HepG2 (cell line): ENCODE measurements around the gene LEMD2. TPM values are rescaled to one million over a fixed set of nuclear protein-coding genes. Genes with fewer than 3 reads are reported as not detected.

ENCODE experiments used
- ATAC-seq: fragments of 200-7000 bp; cut with Tn5 transposase; 3 replicates; pipeline ENCODE4 v1.9.1; 2020; ENCODE audit warnings: mild to moderate bottlenecking, moderate library complexity
- BruUV-seq: library from RNA; stranded (reverse); fragments of 400-500 nt; replicated peaks from 2 replicates; lab custom pipeline; 2021; lab: Mats Ljungman, UMichigan
- CTCF ChIA-PET: fragments of 300-600 bp; formaldehyde crosslinking; extraction: SDS; loops from one replicate; lab custom pipeline; 2021; ENCODE audit warnings: low total read pairs, inconsistent platforms, low intra/inter-chr PET ratio; lab: Yijun Ruan, JAX
- POLR2A ChIA-PET: fragments of 350-600 bp; sonication (Branson Sonifier 250); formaldehyde crosslinking; loops from one replicate; lab custom pipeline; 2020; ENCODE audit warnings: antibody characterized with exemption, inconsistent platforms; lab: Yijun Ruan, JAX
- DNase-seq: peaks from one replicate; pipeline ENCODE4 v3.0.0-alpha.2; 2015; ENCODE audit warnings: low spot score
- FAIRE-seq: peaks from 3 replicates; lab custom pipeline; 2011; peaks lifted over from hg19 to GRCh38; lab: Jason Lieb, UNC
- H2AFZ ChIP-seq: one replicate; pipeline ENCODE4 v1.6.1; 2011; ENCODE audit warnings: low read length, inconsistent platforms
- H3K27ac ChIP-seq: fragments of 300-600 bp; 3 replicates; pipeline ENCODE4 v1.8.0; 2011; ENCODE audit warnings: mixed run types, mild to moderate bottlenecking, mixed read lengths, low read length, inconsistent platforms; ENCODE audit not compliant: insufficient read depth; ENCODE audit errors: extremely low read length
- H3K27me3 ChIP-seq, 2 experiments: fragments of 200-600 bp in 1 of 2; 2 replicates in 1 of 2; 3 replicates in 1 of 2; pipeline versions ENCODE4 v1.6.0 to v1.8.0; 2011; ENCODE audit warnings: low read length in 2 of 2, mild to moderate bottlenecking in 2 of 2, moderate library complexity in 2 of 2, inconsistent platforms in 1 of 2; ENCODE audit not compliant: insufficient read depth in 2 of 2, control insufficient read depth in 1 of 2
- H3K36me3 ChIP-seq, 2 experiments: fragments of 200-600 bp in 1 of 2; replicated peaks in 1 of 2; 2 replicates in 1 of 2; 3 replicates in 1 of 2; pipeline versions ENCODE4 v1.5.1 to v1.8.0; 2011; ENCODE audit warnings: low read length in 2 of 2, inconsistent platforms in 1 of 2; ENCODE audit not compliant: insufficient read depth in 2 of 2, control insufficient read depth in 1 of 2
- H3K4me1 ChIP-seq: 2 replicates; pipeline ENCODE4 v1.5.1; 2012; ENCODE audit warnings: low read length, inconsistent platforms; ENCODE audit not compliant: insufficient read depth
- H3K4me2 ChIP-seq: 2 replicates; pipeline ENCODE4 v1.6.0; 2011; ENCODE audit warnings: low read depth, low read length, inconsistent platforms
- H3K4me3 ChIP-seq, 3 experiments: fragments of 200-600 bp in 1 of 3; sonication (generic), shearing (Covaris generic) in 1 of 3; replicated peaks in 1 of 3; 2 replicates each; pipeline ENCODE4 v1.5.1; 2011 to 2016; ENCODE audit warnings: low read length in 3 of 3, inconsistent platforms in 2 of 3, low read depth in 2 of 3, mild to moderate bottlenecking in 2 of 3, control low read depth in 1 of 3, mixed read lengths in 1 of 3; ENCODE audit not compliant: insufficient read depth in 1 of 3
- H3K79me2 ChIP-seq: one replicate; pipeline ENCODE4 v1.6.1; 2011; ENCODE audit warnings: low read length, inconsistent platforms; ENCODE audit not compliant: insufficient read depth
- H3K9ac ChIP-seq: 2 replicates; pipeline ENCODE4 v1.6.0; 2011; ENCODE audit warnings: mild to moderate bottlenecking, low read depth, low read length, inconsistent platforms; ENCODE audit not compliant: insufficient read depth
- H3K9me3 ChIP-seq: 2 replicates; pipeline ENCODE4 v1.5.1; 2012; ENCODE audit warnings: mild to moderate bottlenecking, low read length
- H4K20me1 ChIP-seq: 2 replicates; pipeline ENCODE4 v1.6.0; 2011; ENCODE audit warnings: inconsistent platforms, mild to moderate bottlenecking, low read length, moderate library complexity; ENCODE audit not compliant: insufficient read depth
- FOXO1 ChIP-seq: sonication (generic); formaldehyde crosslinking; IDR thresholded peaks from 2 replicates; pipeline ENCODE4 v1.4.0; 2020; ENCODE audit warnings: missing genetic modification reagents
- MAFF ChIP-seq: IDR thresholded peaks from 2 replicates; pipeline ENCODE4 v1.6.1; 2011; ENCODE audit warnings: low read depth, low read length, improper control_type of control experiment
- NCOA2 ChIP-seq: sonication (generic); formaldehyde crosslinking; IDR thresholded peaks from 2 replicates; pipeline ENCODE4 v1.8.0; 2022; ENCODE audit warnings: inconsistent platforms
- NR2C2 ChIP-seq: sonication (generic); formaldehyde crosslinking; IDR thresholded peaks from 2 replicates; pipeline ENCODE4 v1.4.0; 2020; ENCODE audit warnings: missing genetic modification reagents, mild to moderate bottlenecking, moderate library complexity, borderline replicate concordance
- RAD21 ChIP-seq: fragments of 450-650 bp; formaldehyde crosslinking; IDR thresholded peaks from 2 replicates; pipeline ENCODE4 v1.5.0; 2020; ENCODE audit warnings: mild to moderate bottlenecking
- TOPORS ChIP-seq: sonication (generic); formaldehyde crosslinking; IDR thresholded peaks from 2 replicates; pipeline ENCODE4 v1.8.0; 2023; ENCODE audit warnings: mild to moderate bottlenecking, missing genetic modification reagents
- ZBTB38 ChIP-seq: sonication (generic); formaldehyde crosslinking; IDR thresholded peaks from 2 replicates; pipeline ENCODE4 v1.5.1; 2020; ENCODE audit warnings: mild to moderate bottlenecking, missing genetic modification reagents
- ZFP82 ChIP-seq: sonication (generic); formaldehyde crosslinking; IDR thresholded peaks from 2 replicates; pipeline ENCODE4 v1.5.1; 2020; ENCODE audit warnings: mild to moderate bottlenecking, missing genetic modification reagents, borderline replicate concordance
- ZNF549 ChIP-seq: sonication (generic); formaldehyde crosslinking; IDR thresholded peaks from 2 replicates; pipeline ENCODE4 v1.5.0; 2020; ENCODE audit warnings: missing genetic modification reagents
- WGBS: methylation state at CpG from one replicate; pipeline ENCODE4 v1.1.6; 2017; ENCODE audit warnings: low lambda C conversion rate; 5-methylcytosine and 5-hydroxymethylcytosine counted together
- in situ Hi-C: cut with HindIII; loops from 2 replicates; pipeline ENCODE4 v1.10.0; 2017; ENCODE audit warnings: low pct_unique_long_range_greater_than_20kb; ENCODE audit not compliant: extremely low pct_ligation_motif_present
- intact Hi-C: fragments of 100-400 bp; cut with micrococcal nuclease; formaldehyde crosslinking; loops from one replicate; pipeline ENCODE4 v1.10.0; 2022; ENCODE audit not compliant: unreplicated experiment
- polyA plus RNA-seq, 8 experiments: library from polyadenylated mRNA; depleted of rRNA in 3 of 8; stranded (reverse) in 7 of 8; unstranded in 1 of 8; fragments of >200 nt; fragmentation: Illumina TruSeq in 4 of 8; extraction: Trizol in 4 of 8; gene quantifications; 2 replicates each; pipeline versions ENCODE4 v1.2.1 to v1.2.3, GENCODE V29; 2011 to 2016; ENCODE audit warnings: low read depth in 4 of 8, missing spikeins in 1 of 8, mixed read lengths in 1 of 8; ENCODE audit not compliant: insufficient read depth in 1 of 8
- total RNA-seq, 5 experiments: library from RNA; depleted of rRNA; stranded (reverse); fragments of >200 nt; fragmentation: Illumina TruSeq; extraction: Trizol; gene quantifications; 2 replicates each; pipeline ENCODE4 v1.2.3, GENCODE V29; 2016; ENCODE audit warnings: low read depth in 1 of 5
- TF ChIP-seq, protein P1 (sequence below): sonication (generic); formaldehyde crosslinking; IDR thresholded peaks from 2 replicates; pipeline ENCODE4 v1.8.0; 2022; ENCODE audit warnings: missing genetic modification reagents, low read depth, mild to moderate bottlenecking, borderline replicate concordance
- TF ChIP-seq, protein P2 (sequence below): IDR thresholded peaks from 2 replicates; pipeline ENCODE4 v1.6.1; 2016; ENCODE audit warnings: low read depth
- TF ChIP-seq, protein P3 (sequence below): sonication (generic); formaldehyde crosslinking; IDR thresholded peaks from 2 replicates; pipeline ENCODE4 v1.4.0; 2020; ENCODE audit warnings: missing genetic modification reagents, borderline replicate concordance
- TF ChIP-seq, protein P4 (sequence below): sonication (generic); formaldehyde crosslinking; conservative IDR thresholded peaks from 2 replicates; pipeline ENCODE4 v1.4.0; 2020; ENCODE audit warnings: missing genetic modification reagents

The LEMD2 gene
- total and polyA plus RNA-seq, 2 of the 13 experiments (the other 11 are each of a cell fraction or from before 2014, with no cell fraction given): 45.2 to 62.9 TPM

DNA sequence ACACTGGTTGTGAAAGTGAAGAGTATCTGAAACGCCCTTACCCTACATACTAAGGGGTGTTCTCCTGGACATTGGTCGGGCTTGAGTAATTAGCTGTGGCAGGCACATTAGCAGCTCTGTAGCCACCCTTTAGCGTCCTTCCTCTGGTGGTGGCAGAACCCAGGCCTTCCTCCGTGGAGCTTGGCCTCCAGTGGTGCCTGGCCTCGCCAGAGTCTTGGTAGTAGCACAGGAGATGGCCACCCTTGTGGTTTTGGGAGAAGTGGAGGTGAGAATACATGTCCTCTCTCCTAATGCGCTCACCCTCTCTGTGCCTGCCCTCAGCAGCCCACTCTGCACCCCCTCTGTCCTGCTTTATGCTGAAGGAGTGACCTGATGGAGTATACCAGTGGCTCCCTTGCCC, 59.9 kb downstream of the LEMD2 start (continued):
- TF ChIP-seq, protein P1, sequence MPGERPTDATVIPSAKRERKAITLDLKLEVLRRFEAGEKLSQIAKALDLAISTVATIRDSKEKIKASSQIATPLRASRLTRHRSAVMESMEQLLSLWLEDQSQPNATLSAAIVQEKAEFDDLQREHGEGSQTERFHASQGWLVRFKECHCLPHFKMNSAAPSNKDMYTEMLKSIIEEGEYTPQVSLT (CRISPR knock-in tag): no peak
- no peak for TF ChIP-seq ZFP82 (CRISPR knock-in tag)
- TF ChIP-seq, protein P2, sequence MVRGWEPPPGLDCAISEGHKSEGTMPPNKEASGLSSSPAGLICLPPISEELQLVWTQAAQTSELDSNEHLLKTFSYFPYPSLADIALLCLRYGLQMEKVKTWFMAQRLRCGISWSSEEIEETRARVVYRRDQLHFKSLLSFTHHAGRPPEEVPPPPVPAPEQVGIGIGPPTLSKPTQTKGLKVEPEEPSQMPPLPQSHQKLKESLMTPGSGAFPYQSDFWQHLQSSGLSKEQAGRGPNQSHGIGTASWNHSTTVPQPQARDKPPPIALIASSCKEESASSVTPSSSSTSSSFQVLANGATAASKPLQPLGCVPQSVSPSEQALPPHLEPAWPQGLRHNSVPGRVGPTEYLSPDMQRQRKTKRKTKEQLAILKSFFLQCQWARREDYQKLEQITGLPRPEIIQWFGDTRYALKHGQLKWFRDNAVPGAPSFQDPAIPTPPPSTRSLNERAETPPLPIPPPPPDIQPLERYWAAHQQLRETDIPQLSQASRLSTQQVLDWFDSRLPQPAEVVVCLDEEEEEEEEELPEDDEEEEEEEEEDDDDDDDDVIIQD (CRISPR knock-in tag): no peak

DNA sequence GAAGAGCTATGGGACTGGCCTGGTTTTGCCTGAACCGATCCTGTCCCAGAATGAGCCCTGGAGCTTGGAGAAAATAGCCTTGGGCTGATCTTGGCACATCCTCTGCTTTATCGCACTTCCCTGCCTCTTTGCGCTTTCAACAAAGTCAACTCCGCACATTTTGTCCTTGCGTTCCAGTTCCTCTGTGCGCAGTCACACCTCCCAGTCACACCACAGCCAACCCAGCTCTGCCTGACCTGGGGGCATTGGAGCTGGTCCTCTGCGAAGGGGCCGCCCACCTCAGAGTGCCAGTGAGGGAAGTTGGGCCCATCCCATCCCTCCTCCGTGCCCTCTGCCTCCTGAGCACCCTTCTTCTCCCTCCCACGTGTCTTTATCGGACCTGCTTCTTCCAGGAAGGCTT, 60.5 kb downstream of the LEMD2 start:
- intact Hi-C loops: no loop called here
- Histone ChIP-seq H4K20me1 (no peaks in the 10 kb centered on the region), H3K79me2 (no peaks in the 10 kb centered on the region), H3K4me2 (no peak overlapping the region), H3K27me3 (peaks cover 0 to 4% of the 10 kb centered on the region in 2 experiments; a peak in 3 of 5 replicates), H3K9me3 (no peaks in the 10 kb centered on the region), H2AFZ (no peak overlapping the region), H3K27ac (no peak overlapping the region), H3K36me3 (no peaks in the 10 kb centered on the region), H3K4me3 (no peak overlapping the region), H3K9ac (no peak overlapping the region), H3K4me1 (peaks cover 14% of the 10 kb centered on the region)
- ATAC-seq (no peak), FAIRE-seq (no peak), DNase-seq (no peak)
- ChIA-PET CTCF (no interaction called here), POLR2A (no interaction called here)
- 81% methylated on average over 11 of the region's 11 CpGs for whole genome bisulfite sequencing
- BruUV-seq: no TSS peak
- in situ Hi-C loops: no loop called here
- TF ChIP-seq ZBTB38 (no peak), TOPORS (CRISPR knock-in tag) (no peak), RAD21 (CRISPR knock-in tag) (no peak), ZNF549 (CRISPR knock-in tag) (no peak), FOXO1 (CRISPR knock-in tag) (no peak), NCOA2 (CRISPR knock-in tag) (no peak), MAFF (no peak), NR2C2 (no peak)
- TF ChIP-seq, protein P3, sequence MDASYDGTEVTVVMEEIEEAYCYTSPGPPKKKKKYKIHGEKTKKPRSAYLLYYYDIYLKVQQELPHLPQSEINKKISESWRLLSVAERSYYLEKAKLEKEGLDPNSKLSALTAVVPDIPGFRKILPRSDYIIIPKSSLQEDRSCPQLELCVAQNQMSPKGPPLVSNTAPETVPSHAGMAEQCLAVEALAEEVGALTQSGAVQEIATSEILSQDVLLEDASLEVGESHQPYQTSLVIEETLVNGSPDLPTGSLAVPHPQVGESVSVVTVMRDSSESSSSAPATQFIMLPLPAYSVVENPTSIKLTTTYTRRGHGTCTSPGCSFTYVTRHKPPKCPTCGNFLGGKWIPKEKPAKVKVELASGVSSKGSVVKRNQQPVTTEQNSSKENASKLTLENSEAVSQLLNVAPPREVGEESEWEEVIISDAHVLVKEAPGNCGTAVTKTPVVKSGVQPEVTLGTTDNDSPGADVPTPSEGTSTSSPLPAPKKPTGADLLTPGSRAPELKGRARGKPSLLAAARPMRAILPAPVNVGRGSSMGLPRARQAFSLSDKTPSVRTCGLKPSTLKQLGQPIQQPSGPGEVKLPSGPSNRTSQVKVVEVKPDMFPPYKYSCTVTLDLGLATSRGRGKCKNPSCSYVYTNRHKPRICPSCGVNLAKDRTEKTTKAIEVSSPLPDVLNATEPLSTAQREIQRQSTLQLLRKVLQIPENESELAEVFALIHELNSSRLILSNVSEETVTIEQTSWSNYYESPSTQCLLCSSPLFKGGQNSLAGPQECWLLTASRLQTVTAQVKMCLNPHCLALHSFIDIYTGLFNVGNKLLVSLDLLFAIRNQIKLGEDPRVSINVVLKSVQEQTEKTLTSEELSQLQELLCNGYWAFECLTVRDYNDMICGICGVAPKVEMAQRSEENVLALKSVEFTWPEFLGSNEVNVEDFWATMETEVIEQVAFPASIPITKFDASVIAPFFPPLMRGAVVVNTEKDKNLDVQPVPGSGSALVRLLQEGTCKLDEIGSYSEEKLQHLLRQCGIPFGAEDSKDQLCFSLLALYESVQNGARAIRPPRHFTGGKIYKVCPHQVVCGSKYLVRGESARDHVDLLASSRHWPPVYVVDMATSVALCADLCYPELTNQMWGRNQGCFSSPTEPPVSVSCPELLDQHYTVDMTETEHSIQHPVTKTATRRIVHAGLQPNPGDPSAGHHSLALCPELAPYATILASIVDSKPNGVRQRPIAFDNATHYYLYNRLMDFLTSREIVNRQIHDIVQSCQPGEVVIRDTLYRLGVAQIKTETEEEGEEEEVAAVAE (CRISPR knock-in tag): no peak
- TF ChIP-seq, protein P4, sequence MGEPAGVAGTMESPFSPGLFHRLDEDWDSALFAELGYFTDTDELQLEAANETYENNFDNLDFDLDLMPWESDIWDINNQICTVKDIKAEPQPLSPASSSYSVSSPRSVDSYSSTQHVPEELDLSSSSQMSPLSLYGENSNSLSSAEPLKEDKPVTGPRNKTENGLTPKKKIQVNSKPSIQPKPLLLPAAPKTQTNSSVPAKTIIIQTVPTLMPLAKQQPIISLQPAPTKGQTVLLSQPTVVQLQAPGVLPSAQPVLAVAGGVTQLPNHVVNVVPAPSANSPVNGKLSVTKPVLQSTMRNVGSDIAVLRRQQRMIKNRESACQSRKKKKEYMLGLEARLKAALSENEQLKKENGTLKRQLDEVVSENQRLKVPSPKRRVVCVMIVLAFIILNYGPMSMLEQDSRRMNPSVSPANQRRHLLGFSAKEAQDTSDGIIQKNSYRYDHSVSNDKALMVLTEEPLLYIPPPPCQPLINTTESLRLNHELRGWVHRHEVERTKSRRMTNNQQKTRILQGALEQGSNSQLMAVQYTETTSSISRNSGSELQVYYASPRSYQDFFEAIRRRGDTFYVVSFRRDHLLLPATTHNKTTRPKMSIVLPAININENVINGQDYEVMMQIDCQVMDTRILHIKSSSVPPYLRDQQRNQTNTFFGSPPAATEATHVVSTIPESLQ (CRISPR knock-in tag): no peak
